GM21786 (cell line): Measurements from ENCODE around the gene TNS1.

Experiments used
- ATAC-seq: cut with Tn5 transposase; IDR thresholded peaks from one replicate; pipeline ENCODE4 v1.9.1; 2021; ENCODE audit not compliant: unreplicated experiment

The TNS1 gene

DNA sequence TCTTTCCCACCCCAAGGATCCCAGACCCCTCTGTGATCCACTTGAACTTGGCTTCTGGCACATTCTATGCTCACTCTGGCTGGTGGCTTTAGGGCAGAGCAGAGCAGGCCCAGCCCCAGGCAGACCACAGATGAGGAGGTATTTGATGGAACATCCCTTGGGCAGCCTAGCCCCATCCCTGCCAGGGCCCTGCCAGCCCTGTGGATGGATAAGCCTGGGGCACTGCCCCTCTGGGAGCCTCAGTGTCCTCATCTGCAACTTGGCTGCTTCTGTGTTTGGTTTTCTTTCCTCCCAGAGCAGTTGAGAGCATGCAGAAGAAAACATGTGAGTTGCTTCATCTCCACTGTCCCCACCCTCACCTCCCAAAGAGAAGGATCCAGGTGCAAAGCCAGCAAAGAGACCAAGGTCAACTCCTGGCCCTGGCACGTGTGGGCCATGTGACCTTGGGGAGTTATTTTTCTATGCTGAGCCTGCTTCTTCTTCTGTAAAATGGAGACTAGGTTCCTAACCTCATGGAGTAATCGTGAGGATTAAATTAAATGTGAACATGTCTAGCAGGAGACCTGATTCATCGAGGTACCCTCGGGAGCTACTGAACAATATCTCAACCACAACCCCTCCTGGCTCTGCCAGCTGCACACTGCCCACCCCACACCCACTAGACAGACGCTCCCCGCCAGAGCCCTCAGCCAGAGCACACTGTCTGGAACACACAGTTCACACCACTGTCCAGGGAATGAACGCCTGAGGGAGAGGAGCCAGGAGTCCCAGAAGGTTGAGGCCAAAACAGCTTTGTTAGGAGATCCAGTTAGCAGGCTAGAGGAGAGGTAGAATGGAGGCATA lies 14.6 kb upstream of the TNS1 start:
- no peak for ATAC-seq

DNA sequence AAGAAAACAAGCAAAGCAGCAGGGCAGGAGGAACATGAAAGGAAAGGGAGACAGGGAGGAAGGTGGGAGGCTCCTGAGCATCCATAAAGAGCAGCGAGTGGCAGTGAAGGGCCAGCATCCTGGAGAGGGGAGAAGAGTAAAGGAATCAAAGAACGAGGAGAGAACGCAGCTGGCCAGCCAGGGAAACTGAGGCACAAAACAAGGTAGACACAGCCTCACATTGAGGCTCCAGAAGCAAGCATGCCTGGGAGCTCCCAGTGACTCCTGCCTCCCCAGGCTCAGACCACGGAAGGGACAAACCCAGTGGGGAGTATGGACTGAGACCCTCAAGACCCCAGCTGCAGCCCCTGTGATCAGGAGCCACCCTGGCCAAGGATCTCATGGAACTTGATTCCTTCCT lies 14.0 kb upstream of the TNS1 start:
- no peak for ATAC-seq

GRCh38 chr2:218015586-218016521 lies 13.1 kb upstream of the TNS1 start:
- ATAC-seq = no peak

DNA sequence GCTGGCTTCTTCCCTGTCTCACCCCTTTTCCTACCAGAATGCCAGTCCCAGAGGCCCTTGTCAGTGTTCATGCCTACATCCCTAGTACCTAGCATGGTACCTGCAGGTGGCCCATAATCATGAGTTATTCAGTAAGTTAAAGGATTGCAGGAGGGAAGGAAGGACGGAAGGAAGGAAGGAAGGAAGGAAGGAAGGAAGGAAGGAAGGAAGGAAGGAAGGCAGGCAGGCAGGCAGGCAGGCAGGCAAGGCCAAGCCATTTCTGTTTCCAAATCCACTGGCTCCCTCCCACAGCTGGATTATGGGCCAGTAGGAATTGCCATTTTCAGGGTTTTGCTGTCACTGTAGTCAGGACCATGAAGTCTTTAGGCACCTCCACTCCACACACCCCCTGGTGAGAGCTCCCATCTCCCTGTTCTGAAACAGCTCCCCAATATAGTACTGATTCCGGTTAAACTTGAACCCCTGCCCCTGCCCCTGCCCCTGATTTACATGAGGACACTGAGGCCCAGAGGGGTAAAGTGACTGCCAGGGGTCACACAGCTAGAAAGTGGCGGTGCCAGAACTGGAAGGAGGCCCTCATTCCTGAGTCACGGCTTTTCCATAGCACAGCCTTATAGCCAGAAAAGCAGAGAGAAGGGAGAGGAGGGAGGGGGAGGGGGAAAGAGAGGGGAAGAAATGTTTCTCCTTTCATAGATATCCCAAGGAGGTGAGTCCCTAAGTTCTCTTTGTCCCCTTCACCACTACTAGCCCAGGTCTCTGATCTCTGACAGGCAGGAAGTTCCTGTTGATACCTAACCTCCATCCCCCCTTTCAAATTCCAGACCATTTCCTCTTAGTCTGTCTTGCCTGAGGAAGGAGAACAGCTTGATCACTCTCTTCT lies 12.2 kb upstream of the TNS1 start:
- no peak for ATAC-seq

GRCh38 chr2:218013289-218013688 lies 10.5 kb upstream of the TNS1 start:
- no peak for ATAC-seq

GRCh38 chr2:218012284-218012683 lies 9.5 kb upstream of the TNS1 start:
- no peak for ATAC-seq

DNA sequence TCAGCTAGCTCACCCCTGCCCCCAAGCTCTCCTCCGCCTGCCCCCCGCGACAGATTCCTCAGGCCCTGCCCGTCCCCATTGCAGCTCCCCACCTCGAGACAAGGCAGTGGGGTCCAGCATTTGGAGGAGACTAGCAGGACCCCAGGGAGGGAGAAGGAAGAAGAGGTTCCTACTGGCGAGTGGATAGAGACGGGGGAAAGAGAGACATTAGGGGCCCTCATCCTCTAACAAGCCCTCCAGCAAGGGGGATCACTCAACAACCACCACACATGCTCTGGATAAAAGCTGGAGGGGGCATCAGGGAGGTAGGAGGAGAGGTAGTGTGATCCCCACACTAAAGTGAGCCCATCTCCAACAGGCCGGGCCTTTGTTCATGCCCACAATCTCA lies 8.9 kb upstream of the TNS1 start:
- ATAC-seq = no peak

DNA sequence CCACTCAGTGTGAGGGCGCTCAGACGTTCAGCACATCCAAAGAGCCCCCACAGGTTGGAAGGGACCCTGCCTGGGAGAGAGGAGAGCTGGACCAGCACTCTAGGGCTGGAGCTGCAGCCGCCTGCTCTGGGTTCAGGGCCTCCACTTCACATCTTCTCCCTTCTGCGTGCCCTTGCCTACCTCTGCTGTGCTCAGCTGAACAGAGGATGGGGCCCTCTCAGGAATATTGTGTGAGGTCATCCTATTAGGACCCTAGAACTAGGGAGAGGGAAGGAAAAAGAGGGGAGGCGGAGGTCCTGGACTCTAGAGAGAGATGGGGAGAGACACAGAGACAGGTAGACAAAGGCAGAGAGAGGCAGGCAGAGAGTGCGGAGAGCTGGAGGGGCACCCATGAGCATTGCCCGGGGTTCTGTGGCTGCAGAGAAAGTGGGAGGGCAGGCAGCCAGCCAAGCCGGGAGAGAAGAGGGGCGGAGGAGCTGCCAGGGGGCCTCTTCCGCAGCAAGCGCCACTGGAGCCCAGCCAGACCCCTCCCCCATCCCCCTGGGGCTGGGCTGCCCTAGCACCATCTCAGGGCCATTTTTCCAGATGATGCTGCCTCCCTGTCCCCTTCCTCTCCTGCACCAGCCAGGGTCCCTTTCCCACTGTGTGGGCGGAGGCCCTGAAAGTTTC lies 8.3 kb upstream of the TNS1 start:
- no peak for ATAC-seq

DNA sequence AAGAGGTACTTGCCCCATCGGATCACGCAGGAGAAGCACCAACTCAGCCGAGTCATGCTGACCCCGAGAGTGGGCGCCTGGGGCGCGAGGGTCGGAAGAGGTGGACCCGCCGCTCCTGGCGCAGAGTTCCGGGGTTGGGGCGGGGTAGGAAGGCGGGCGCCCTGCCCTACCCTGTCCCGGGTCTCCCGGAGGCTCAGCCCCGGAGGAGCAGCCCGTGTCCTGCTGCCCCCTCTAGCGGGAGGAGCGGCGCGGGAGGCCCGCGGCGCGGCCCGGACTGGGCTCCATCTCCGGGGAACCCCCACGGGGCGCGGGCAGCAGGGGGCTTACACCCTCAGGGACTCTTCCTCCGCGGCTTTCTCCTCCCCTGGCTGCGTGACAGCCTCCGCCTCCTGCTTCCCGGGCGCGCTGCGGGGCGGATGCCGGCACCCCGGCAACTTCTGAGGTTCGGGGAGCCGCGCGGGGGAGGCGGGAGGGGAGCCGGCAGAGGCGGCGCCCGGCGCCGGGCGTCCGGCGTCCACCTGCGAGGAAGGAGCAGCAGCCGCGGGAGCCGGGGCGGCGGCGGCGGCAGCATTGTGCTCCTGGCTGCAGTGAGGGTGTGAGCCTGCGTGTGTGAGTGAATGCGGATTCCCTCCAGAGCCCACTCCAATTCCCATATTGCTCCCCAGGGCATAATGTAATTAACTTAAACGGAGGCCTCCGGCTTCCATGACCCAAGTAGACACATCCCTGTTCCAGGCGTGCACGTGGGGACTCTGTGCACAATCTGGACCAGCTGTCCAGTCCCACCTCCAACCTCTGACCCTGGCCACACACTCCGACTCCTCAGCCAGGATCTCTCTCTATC lies 7.6 kb upstream of the TNS1 start:
- ATAC-seq = no peak

DNA sequence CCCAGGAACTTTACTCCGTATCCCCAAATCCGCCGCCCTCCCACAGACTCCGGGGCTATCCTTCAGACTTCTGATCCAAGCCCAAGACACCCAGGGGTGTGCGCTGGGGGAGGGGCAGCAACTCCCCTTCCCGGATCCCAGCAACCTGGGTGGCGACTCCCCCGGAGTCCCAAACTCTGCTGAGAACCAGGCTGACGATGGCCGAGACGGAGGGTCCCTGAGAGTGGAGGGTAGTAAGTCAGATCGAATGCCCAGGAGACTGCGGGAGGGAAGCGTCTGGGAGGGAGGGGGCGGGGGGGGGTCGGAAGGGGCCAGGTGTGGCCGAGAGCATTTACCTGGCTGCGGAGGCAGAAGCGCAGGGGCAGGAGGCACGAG lies 7.0 kb upstream of the TNS1 start:
- ATAC-seq = no peak

GRCh38 chr2:218009231-218009630 lies 6.4 kb upstream of the TNS1 start:
- no peak for ATAC-seq

- no peak for ATAC-seq
Observed at GRCh38 chr2:218008060-218009040, 5.6 kb upstream of the TNS1 start.

DNA sequence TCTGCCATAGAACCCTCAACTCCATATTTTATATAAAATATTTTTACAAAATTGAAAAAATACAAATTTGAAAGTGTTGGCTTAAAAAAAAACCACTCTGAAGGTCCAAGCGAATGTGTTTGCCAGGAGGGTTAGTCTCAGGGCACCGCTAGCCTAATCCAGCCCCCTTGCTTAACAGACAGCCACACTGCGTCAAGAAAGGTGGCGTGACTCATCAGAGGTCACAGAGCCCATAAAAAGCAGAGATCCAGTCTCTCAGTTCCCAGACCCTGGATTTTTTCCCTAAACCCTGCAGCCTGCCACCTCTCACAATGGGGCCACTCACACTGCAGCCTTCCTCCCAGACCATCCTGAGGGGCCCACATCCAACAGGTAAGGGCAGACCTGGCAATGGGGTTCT lies 3.9 kb upstream of the TNS1 start:
- no peak for ATAC-seq

- ATAC-seq = no peak
Observed at GRCh38 chr2:218005486-218005885, 2.7 kb upstream of the TNS1 start.

GRCh38 chr2:218005028-218005427 lies 2.2 kb upstream of the TNS1 start:
- ATAC-seq = no peak

DNA sequence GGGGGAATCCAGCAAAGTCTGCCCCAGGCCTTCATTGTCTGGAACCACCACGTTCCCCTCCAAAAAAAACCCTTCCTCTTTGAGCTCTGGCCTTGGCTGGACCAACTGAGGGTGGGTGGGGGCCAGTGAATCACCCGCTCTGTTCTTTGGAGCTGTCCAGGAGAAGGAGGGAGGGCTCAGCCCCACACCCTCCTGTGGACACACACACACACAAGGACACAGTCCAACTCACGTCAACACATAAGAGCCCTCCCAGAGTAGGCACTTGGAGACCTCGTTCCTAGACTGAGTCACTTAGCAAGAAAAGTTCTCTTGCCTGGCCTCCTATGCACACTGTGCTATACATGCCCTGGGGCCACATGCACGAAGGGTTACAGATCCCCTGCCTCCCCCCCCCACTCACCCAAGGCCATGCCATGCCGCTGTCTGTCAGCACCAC lies 1.2 kb upstream of the TNS1 start:
- no peak for ATAC-seq

DNA sequence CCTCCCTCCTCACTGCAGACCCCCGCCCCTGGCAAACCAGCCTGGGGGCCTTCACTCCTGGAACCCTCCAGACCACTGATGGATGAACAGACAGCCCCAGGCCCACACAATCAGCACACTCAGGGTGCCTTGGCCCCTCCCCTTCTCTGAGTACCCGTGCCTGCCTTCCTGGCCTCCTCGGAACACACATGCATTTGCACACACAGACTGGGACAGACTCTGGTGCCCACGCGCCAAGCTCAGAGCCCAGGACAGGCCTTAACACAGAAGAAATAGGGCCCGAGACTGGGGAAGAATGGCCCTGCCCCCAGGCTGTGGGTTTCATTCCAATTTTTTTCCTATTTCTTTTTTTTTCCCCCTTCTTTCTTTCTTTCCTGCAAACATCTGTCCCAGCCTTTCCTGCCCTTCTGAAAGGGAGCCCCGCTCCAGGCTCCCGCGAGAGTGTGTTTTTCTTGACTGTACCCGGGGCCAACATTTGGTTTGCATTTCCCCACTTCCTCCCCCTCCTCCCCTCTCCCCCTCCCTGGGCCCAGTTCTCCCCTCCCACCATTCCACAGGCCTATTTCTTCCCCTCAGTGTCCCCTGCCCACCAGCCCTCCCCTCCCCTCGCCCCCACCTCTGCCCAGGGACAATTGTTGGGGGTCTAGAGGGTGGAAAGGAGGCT lies 618 bp upstream of the TNS1 start:
- no peak for ATAC-seq
